NCI-H82 (cell line): ENCODE measurements around the gene LRCH4.

ENCODE experiments used
- DNase-seq: peaks from one replicate; lab custom pipeline; 2025; lab: John Stamatoyannopoulos, UW

LRCH4 gene

DNA sequence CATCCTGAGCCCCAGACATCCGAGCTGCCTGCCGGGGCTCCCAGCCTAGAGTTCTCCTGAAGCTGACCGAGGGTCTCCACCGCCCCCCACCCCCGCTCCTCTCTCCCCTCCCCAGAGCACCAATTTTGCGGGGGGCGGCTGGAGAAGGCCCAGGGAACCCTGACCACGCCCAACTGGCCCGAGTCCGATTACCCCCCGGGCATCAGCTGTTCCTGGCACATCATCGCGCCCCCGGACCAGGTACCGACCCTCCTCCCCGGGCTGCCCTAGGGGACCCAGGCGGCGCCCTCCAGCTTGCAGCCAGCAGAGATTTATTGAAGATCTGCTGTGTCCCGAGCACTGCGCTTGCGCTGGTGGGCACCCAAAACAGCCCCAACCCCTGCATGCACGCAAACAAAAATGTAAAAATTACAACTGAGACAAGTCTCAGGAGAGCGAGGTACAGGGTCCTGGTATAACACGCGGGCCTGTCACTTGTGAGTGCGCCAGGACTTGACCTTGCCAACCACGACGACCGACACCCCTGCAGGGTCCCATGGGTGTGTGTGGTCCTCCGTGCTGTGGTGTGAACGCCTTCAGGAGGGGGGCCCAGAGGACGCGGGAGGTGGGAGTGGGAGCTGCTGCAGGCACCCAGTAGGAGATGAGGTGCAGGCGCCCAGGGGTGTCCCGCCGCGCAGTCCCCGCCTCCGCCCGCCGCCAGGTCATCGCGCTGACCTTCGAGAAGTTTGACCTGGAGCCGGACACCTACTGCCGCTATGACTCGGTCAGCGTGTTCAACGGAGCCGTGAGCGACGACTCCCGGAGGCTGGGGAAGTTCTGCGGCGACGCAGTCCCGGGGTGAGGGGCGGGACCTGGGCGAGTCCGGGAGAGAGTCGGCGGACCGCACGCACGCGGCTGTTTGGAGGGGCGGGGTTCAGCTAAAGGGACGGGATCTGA lies 19.3 kb upstream of the LRCH4 start:
- DNase-seq: no peak

DNA sequence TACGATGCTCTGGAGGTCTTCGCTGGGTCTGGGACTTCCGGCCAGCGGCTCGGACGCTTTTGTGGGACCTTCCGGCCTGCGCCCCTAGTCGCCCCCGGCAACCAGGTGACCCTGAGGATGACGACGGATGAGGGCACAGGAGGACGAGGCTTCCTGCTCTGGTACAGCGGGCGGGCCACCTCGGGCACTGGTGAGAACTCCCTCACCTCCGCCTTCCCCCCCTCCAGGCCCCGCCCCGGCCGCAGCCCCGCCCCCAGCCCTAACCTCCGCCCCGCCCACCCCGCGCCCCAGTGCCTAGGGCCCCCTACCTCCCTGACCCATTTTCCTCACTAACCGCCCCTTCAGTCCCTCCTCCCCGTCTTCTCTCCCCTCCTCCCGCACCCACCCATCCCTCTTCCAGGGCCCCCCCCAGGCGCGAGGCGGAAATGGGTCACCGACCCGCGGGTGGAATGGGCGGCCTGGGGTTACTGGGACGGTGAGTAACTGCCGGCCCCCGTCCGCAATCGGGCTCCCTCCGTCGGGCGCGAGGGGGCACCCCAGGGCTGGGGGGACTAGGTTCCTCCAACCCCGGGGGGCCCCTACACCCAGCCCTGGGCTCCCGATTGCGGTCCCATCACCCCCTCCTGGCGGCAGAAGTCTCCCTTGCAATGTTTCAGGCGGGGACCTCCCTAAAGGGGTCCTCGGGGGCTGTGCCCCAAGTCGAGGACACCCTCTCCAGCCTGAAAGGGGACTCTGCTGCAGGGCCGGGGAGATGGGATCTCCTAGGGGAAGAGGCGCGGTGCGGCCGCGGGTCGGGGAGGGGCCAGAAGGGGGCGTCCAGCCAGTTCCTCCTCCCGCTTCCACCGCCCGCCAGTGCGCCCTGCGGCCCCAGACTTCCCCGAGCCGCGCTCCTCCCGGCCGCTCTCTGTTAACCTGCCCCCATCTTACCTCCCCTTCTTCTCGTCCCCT lies 18.4 kb upstream of the LRCH4 start:
- peak; percentile 82 for DNase-seq

- peak; percentile 21 for DNase-seq
These were observed 17.7 kb upstream of the LRCH4 start for GRCh38 chr7:100603726-100604027.

GRCh38 chr7:100602889-100603725 lies 17.2 kb upstream of the LRCH4 start:
- DNase-seq: no peak

DNA sequence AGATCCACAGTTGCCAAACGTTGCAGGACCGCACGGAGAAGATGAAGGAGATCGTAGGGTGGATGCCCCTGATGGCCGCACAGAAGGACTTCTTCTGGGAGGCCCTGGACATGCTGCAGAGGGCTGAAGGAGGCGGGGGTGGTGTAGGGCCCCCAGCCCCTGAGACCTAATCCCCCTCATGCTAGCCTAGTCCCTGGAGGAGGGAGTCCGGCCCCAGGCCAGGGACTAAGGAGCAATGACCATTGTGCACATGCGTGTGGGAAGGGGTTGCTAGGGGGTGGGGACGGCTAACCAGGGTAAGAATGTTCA lies 14.8 kb upstream of the LRCH4 start:
- DNase-seq: no peak

- no peak for DNase-seq
These were observed 14.2 kb upstream of the LRCH4 start for GRCh38 chr7:100599911-100600729.

DNA sequence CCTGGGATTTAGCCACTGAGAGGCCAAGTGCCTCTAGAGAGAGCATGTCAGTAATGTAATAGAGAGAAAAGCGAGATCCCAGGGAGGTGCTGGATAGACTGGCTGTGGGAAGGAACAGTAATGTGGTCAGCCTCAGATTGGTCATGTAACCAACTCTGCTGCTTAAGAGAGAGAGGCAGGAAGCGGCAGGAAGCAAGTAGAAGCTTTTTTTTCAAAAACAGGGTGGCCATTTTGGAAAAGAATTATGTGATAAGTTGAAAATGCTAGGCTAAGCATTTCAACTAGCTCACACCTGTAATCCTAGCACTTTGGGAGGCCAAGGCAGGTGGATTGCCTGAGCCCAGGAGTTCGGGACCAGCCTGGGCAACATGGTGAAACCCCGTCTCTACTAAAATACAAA lies 12.5 kb upstream of the LRCH4 start:
- DNase-seq: no peak

DNA sequence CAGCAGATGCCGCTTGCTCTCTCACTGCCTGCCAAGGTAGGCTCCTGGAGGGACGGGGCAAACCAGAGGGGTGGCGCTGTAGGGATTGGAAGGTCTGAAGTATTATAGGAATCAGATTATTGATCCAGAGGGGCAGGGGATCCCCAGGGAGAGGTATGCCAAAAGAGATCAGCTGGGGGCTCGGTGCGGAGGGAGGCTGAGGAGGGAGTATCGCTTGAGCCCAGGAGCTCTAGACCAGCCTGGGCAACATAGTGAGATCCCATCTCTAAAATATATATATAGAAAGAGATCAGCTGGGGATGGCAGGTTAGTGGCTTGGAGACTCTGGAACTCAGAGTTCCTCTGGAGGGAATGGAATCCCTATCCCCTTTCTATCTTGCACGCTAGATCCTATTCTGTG lies 9.3 kb upstream of the LRCH4 start:
- no peak for DNase-seq

DNA sequence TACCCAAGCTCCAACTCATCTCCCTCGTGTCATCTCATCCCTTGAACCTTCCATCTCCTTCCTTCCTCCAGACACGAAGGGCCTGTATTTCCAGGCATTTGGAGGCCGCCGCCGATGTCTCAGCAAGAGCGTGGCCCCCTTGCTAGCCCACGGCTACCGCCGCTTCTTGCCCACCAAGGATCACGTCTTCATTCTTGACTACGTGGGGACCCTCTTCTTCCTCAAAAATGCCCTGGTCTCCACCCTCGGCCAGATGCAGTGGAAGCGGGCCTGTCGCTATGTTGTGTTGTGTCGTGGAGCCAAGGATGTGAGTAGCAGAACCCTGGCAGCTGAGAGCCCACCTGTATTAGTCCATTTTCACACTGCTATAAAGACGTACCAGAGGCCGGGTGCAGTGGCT lies 5.7 kb upstream of the LRCH4 start:
- no peak for DNase-seq

DNA sequence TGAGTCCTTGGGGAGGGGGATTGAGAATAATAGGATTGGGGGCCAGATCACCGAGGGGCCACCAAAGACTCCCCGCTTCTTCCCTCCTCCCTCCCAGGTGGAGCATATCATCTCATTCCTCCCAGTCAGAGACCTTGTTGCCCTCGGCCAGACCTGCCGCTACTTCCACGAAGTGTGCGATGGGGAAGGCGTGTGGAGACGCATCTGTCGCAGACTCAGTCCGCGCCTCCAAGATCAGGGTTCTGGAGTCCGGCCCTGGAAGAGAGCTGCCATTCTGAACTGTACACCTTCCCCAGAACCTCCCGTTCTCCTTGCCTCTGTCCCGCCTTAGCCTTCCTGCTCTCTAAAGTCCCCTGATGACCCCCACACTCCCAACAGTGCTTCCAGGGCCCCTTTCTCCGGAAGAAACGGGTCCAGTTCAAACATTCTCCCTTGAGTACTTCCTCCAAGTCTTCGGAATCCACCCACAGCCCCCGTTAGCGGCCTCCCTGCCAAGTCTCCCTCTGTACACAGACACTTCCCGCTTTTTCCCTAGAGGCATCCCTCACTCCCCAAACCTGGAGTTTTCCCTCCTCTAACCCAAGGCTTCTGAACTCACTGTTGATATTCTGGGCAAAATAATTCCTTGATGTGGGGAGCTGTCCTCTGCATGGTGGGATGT lies 4.3 kb upstream of the LRCH4 start:
- no peak for DNase-seq

- DNase-seq: no peak
These were observed 3.5 kb upstream of the LRCH4 start for GRCh38 chr7:100589341-100589947.

DNA sequence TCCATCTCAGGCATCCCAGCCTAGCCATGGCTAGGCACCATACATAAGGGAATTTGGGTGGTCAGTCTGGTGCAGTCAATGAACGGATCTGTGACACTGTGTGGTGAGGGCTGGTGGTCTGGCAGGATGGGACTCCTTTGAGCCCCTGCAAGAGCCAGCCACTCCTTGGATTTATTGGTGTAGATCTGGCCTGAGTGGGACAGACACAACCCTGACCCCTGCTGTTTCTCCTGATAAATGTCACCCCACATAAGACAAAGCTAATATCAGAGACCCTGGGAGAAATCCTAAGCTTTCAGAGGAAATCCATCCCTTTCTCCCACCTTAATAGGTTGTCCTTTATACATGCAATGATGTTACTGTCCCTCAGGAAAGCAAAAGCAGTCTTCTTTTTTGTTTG lies 2.5 kb upstream of the LRCH4 start:
- DNase-seq: peak; percentile 59

- peak; percentile 100 for DNase-seq
These were observed 517 bp upstream of the LRCH4 start, which contains the start of gene FBXO24 for GRCh38 chr7:100586266-100587025. Gene FBXO24 (plus strand): TSS chr7:100586328. CDS start chr7:100586626, 298 bp downstream.

DNA sequence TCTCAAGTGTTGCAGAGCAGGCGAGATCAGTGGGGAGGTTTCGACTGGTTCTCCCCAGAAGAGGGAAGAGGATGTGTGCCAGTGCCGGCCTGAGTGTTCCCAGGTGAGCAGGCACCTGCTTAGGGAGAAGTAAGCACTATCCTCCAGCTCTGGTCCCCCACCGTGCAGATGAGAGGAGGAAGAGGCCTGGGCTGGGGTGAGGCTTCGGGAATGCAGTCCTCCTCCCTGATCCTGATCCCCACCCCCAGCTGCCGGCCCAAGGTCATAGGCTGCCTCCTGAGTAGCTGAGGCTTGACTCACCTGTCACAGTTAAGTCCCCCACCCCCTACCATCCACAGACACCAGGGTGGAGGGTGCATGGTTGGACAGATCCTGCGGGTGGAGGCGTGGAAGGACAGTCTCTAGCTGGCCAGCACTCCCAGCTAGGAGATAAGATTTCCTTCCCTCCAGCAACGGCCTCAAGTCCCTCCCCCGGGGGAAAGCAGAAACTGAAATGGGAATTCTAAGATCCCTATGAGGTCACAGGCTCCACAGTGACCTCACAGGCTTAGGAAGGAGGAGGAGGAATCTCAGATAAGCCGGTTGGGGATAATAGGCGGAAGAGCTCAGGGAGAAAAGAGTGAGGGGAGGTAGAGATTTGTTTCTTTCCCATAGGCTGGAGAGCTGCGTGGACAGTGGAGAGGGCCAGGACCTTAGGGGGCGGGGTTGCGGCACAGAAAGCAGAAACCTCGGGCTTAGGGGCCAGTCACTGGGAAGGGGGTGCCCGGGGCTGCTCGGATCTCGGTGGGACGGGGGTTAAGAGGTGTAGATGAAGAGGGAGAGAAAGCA lies 1.0 kb downstream of the LRCH4 start:
- DNase-seq: peak; percentile 86

- peak; percentile 45 for DNase-seq
These were observed 1.8 kb downstream of the LRCH4 start for GRCh38 chr7:100584054-100584682.

DNA sequence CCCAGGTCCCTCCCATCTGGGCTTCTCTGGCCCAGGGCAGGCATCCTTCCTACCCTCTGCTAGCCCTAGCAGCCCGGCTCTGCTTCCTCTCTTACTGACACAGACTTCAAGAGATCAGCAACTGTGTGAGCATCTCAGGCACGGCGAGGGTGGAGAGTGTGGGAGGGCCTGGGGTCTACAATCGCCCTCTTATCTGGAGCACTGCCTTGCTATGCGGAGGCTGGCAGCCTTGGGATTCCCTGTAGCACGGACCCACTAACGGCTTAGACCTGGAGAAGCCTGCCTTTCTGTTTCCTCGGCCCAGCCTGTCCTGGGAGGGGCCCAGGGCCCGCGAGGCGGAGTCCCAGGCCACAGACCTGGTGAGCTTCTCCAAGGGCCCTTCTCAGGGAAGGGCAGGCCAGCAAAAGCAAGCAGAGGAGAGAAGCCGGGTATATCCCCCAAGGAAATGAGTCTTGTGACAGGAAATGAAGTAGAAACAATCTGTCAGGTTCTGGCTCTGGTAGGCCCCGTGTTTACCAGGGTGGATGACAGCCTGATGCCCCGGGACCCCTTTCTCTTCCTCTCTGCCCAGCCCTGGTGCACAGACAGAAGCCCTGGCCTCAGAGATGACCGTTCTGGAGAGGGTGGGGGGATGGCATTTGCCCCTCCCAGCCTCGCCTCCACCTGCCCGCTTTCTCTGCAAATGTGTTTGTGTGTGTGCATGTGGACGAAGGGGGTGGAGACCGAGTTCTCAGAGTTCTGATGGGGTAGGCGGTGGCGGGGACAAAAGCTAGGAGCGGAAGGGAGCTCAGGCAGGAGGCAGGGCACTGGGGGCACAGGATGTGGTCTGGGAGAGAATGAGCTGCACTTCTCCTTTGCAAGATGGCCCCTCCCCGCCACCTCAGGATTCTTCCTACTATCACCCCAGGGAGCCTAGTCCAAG lies 2.5 kb downstream of the LRCH4 start:
- no peak for DNase-seq

GRCh38 chr7:100582650-100583049 lies 3.3 kb downstream of the LRCH4 start:
- no peak for DNase-seq
